OCI-LY3 (cell line): ENCODE results near the gene CAMK2D.

Experiments
- EZH2phosphoT487 ChIP-seq: fragments of 200-600 bp; shearing (Covaris generic); IDR thresholded peaks from 2 replicates; pipeline ENCODE4 v1.6.1; 2018; ENCODE audit warnings: antibody characterized with exemption, mixed run types, low read depth
- TF ChIP-seq, protein P1 (sequence below): fragments of 200-600, 300-600 bp; sonication (generic); IDR thresholded peaks from 2 replicates; pipeline ENCODE4 v1.5.1; 2014; ENCODE audit warnings: antibody characterized with exemption, low read length, low read depth

DNA sequence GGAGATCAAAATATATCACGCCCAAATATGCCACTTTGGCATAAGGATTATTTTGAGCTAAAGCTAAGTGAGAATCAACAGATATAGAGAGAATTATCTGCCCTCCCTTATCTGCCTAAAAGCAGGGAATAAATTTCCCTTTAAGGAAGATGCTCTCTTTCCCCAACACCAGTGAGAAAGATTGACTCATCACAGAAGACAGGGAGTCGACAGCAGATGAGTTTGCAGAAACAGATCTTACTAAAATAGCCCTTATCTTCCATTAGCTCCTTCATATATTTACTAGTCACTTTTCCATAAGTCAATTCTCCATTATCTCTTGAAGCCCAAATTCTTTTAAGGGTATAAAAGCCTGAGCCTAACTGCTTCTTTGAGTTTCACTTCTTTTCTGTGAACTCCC is 156.6 kb downstream of the CAMK2D start:
- TF ChIP-seq, protein P1, sequence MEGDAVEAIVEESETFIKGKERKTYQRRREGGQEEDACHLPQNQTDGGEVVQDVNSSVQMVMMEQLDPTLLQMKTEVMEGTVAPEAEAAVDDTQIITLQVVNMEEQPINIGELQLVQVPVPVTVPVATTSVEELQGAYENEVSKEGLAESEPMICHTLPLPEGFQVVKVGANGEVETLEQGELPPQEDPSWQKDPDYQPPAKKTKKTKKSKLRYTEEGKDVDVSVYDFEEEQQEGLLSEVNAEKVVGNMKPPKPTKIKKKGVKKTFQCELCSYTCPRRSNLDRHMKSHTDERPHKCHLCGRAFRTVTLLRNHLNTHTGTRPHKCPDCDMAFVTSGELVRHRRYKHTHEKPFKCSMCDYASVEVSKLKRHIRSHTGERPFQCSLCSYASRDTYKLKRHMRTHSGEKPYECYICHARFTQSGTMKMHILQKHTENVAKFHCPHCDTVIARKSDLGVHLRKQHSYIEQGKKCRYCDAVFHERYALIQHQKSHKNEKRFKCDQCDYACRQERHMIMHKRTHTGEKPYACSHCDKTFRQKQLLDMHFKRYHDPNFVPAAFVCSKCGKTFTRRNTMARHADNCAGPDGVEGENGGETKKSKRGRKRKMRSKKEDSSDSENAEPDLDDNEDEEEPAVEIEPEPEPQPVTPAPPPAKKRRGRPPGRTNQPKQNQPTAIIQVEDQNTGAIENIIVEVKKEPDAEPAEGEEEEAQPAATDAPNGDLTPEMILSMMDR: no peak
- no peak for TF ChIP-seq EZH2phosphoT487
